HepG2 (cell line): ENCODE data around the gene STK24. TPM values are rescaled to one million over a fixed set of nuclear protein-coding genes. Genes with fewer than 3 reads are reported as not detected.

Source experiments
- ATAC-seq: fragments of 200-7000 bp; cut with Tn5 transposase; 3 replicates; pipeline ENCODE4 v1.9.1; 2020; ENCODE audit warnings: mild to moderate bottlenecking, moderate library complexity
- BruUV-seq: library from RNA; stranded (reverse); fragments of 400-500 nt; replicated peaks from 2 replicates; lab custom pipeline; 2021; lab: Mats Ljungman, UMichigan
- CTCF ChIA-PET: fragments of 300-600 bp; formaldehyde crosslinking; extraction: SDS; loops from one replicate; lab custom pipeline; 2021; ENCODE audit warnings: low total read pairs, inconsistent platforms, low intra/inter-chr PET ratio; lab: Yijun Ruan, JAX
- POLR2A ChIA-PET: fragments of 350-600 bp; sonication (Branson Sonifier 250); formaldehyde crosslinking; loops from one replicate; lab custom pipeline; 2020; ENCODE audit warnings: antibody characterized with exemption, inconsistent platforms; lab: Yijun Ruan, JAX
- DNase-seq: peaks from one replicate; pipeline ENCODE4 v3.0.0-alpha.2; 2015; ENCODE audit warnings: low spot score
- FAIRE-seq: peaks from 3 replicates; lab custom pipeline; 2011; peaks lifted over from hg19 to GRCh38; lab: Jason Lieb, UNC
- H2AFZ ChIP-seq: one replicate; pipeline ENCODE4 v1.6.1; 2011; ENCODE audit warnings: low read length, inconsistent platforms
- H3K27ac ChIP-seq: fragments of 300-600 bp; 3 replicates; pipeline ENCODE4 v1.8.0; 2011; ENCODE audit warnings: mixed run types, mild to moderate bottlenecking, mixed read lengths, low read length, inconsistent platforms; ENCODE audit not compliant: insufficient read depth; ENCODE audit errors: extremely low read length
- H3K27me3 ChIP-seq, 2 experiments: fragments of 200-600 bp in 1 of 2; 2 replicates in 1 of 2; 3 replicates in 1 of 2; pipeline versions ENCODE4 v1.6.0 to v1.8.0; 2011; ENCODE audit warnings: low read length in 2 of 2, mild to moderate bottlenecking in 2 of 2, moderate library complexity in 2 of 2, inconsistent platforms in 1 of 2; ENCODE audit not compliant: insufficient read depth in 2 of 2, control insufficient read depth in 1 of 2
- H3K36me3 ChIP-seq, 2 experiments: fragments of 200-600 bp in 1 of 2; replicated peaks in 1 of 2; 2 replicates in 1 of 2; 3 replicates in 1 of 2; pipeline versions ENCODE4 v1.5.1 to v1.8.0; 2011; ENCODE audit warnings: low read length in 2 of 2, inconsistent platforms in 1 of 2; ENCODE audit not compliant: insufficient read depth in 2 of 2, control insufficient read depth in 1 of 2
- H3K4me1 ChIP-seq: 2 replicates; pipeline ENCODE4 v1.5.1; 2012; ENCODE audit warnings: low read length, inconsistent platforms; ENCODE audit not compliant: insufficient read depth
- H3K4me2 ChIP-seq: 2 replicates; pipeline ENCODE4 v1.6.0; 2011; ENCODE audit warnings: low read depth, low read length, inconsistent platforms
- H3K4me3 ChIP-seq, 3 experiments: fragments of 200-600 bp in 1 of 3; sonication (generic), shearing (Covaris generic) in 1 of 3; replicated peaks in 1 of 3; 2 replicates each; pipeline ENCODE4 v1.5.1; 2011 to 2016; ENCODE audit warnings: low read length in 3 of 3, inconsistent platforms in 2 of 3, low read depth in 2 of 3, mild to moderate bottlenecking in 2 of 3, control low read depth in 1 of 3, mixed read lengths in 1 of 3; ENCODE audit not compliant: insufficient read depth in 1 of 3
- H3K79me2 ChIP-seq: one replicate; pipeline ENCODE4 v1.6.1; 2011; ENCODE audit warnings: low read length, inconsistent platforms; ENCODE audit not compliant: insufficient read depth
- H3K9ac ChIP-seq: 2 replicates; pipeline ENCODE4 v1.6.0; 2011; ENCODE audit warnings: mild to moderate bottlenecking, low read depth, low read length, inconsistent platforms; ENCODE audit not compliant: insufficient read depth
- H3K9me3 ChIP-seq: 2 replicates; pipeline ENCODE4 v1.5.1; 2012; ENCODE audit warnings: mild to moderate bottlenecking, low read length
- H4K20me1 ChIP-seq: 2 replicates; pipeline ENCODE4 v1.6.0; 2011; ENCODE audit warnings: inconsistent platforms, mild to moderate bottlenecking, low read length, moderate library complexity; ENCODE audit not compliant: insufficient read depth
- DPF2 ChIP-seq: sonication (generic); formaldehyde crosslinking; IDR thresholded peaks from 2 replicates; pipeline ENCODE4 v1.4.0; 2020; ENCODE audit warnings: mild to moderate bottlenecking, low read depth, missing genetic modification reagents, borderline replicate concordance
- PCBP1 ChIP-seq: fragments of 200-400 bp; formaldehyde crosslinking; IDR thresholded peaks from 2 replicates; pipeline ENCODE4 v1.6.1; 2017; ENCODE audit warnings: mild to moderate bottlenecking, low read depth, low read length, borderline replicate concordance
- SKIL ChIP-seq: sonication (generic); formaldehyde crosslinking; IDR thresholded peaks from 2 replicates; pipeline ENCODE4 v1.8.0; 2022; ENCODE audit warnings: missing genetic modification reagents, mild to moderate bottlenecking, moderate library complexity, borderline replicate concordance
- SMC3 ChIP-seq: IDR thresholded peaks from 2 replicates; pipeline ENCODE4 v1.6.1; 2011; ENCODE audit warnings: low read length, improper control_type of control experiment
- ZBTB26 ChIP-seq: IDR thresholded peaks from 2 replicates; pipeline ENCODE4 v1.6.1; 2016; ENCODE audit warnings: missing compliant biosample characterization, missing genetic modification reagents, borderline replicate concordance
- ZFP41 ChIP-seq: sonication (generic); formaldehyde crosslinking; IDR thresholded peaks from 2 replicates; pipeline ENCODE4 v1.4.0; 2020; ENCODE audit warnings: mild to moderate bottlenecking, missing genetic modification reagents, borderline replicate concordance
- ZHX1 ChIP-seq: sonication (generic); formaldehyde crosslinking; IDR thresholded peaks from 2 replicates; pipeline ENCODE4 v1.8.1; 2022; ENCODE audit warnings: low read depth, mild to moderate bottlenecking, missing genetic modification reagents
- ZNF18 ChIP-seq: sonication (generic); formaldehyde crosslinking; IDR thresholded peaks from 2 replicates; pipeline ENCODE4 v1.8.0; 2022; ENCODE audit warnings: mild to moderate bottlenecking, missing genetic modification reagents; ENCODE audit not compliant: insufficient replicate concordance
- ZNF275 ChIP-seq: sonication (generic); formaldehyde crosslinking; IDR thresholded peaks from 2 replicates; pipeline ENCODE4 v1.8.0; 2022; ENCODE audit warnings: missing genetic modification reagents, mild to moderate bottlenecking, inconsistent platforms, borderline replicate concordance
- ZNF552 ChIP-seq: sonication (generic); formaldehyde crosslinking; IDR thresholded peaks from 2 replicates; pipeline ENCODE4 v1.9.0; 2022; ENCODE audit warnings: missing genetic modification reagents, mild to moderate bottlenecking, borderline replicate concordance
- ZNF570 ChIP-seq: sonication (generic); formaldehyde crosslinking; IDR thresholded peaks from 2 replicates; pipeline ENCODE4 v1.4.0; 2020; ENCODE audit warnings: mild to moderate bottlenecking, missing genetic modification reagents, borderline replicate concordance
- ZNF660 ChIP-seq: sonication (generic); formaldehyde crosslinking; IDR thresholded peaks from 2 replicates; pipeline ENCODE4 v1.5.1; 2020; ENCODE audit warnings: mild to moderate bottlenecking, low read depth, missing genetic modification reagents, borderline replicate concordance
- ZNF678 ChIP-seq: sonication (generic); formaldehyde crosslinking; IDR thresholded peaks from 2 replicates; pipeline ENCODE4 v1.4.0; 2020; ENCODE audit warnings: mild to moderate bottlenecking, missing genetic modification reagents
- WGBS: methylation state at CpG from one replicate; pipeline ENCODE4 v1.1.6; 2017; ENCODE audit warnings: low lambda C conversion rate; 5-methylcytosine and 5-hydroxymethylcytosine counted together
- in situ Hi-C: cut with HindIII; loops from 2 replicates; pipeline ENCODE4 v1.10.0; 2017; ENCODE audit warnings: low pct_unique_long_range_greater_than_20kb; ENCODE audit not compliant: extremely low pct_ligation_motif_present
- intact Hi-C: fragments of 100-400 bp; cut with micrococcal nuclease; formaldehyde crosslinking; loops from one replicate; pipeline ENCODE4 v1.10.0; 2022; ENCODE audit not compliant: unreplicated experiment
- polyA plus RNA-seq, 8 experiments: library from polyadenylated mRNA; depleted of rRNA in 3 of 8; stranded (reverse) in 7 of 8; unstranded in 1 of 8; fragments of >200 nt; fragmentation: Illumina TruSeq in 4 of 8; extraction: Trizol in 4 of 8; gene quantifications; 2 replicates each; pipeline versions ENCODE4 v1.2.1 to v1.2.3, GENCODE V29; 2011 to 2016; ENCODE audit warnings: low read depth in 4 of 8, missing spikeins in 1 of 8, mixed read lengths in 1 of 8; ENCODE audit not compliant: insufficient read depth in 1 of 8
- total RNA-seq, 5 experiments: library from RNA; depleted of rRNA; stranded (reverse); fragments of >200 nt; fragmentation: Illumina TruSeq; extraction: Trizol; gene quantifications; 2 replicates each; pipeline ENCODE4 v1.2.3, GENCODE V29; 2016; ENCODE audit warnings: low read depth in 1 of 5

Gene STK24
- total and polyA plus RNA-seq, 2 of the 13 experiments (the other 11 are each of a cell fraction or from before 2014, with no cell fraction given), result 51.3 to 73.0 TPM

- CTCF ChIA-PET, result no interaction called here
- no peak for FAIRE-seq
- DNase-seq, result no peak
- Histone ChIP-seq H3K27ac (no peak overlapping the region), H3K79me2 (peaks cover 2% of the 10 kb centered on the region), H4K20me1 (no peaks in the 10 kb centered on the region), H3K4me3 (no peak overlapping the region), H2AFZ (no peak overlapping the region), H3K36me3 (no peaks in the 10 kb centered on the region), H3K9ac (no peak overlapping the region), H3K9me3 (no peaks in the 10 kb centered on the region), H3K4me2 (no peak overlapping the region), H3K27me3 (no peaks in the 10 kb centered on the region), H3K4me1 (peaks cover 57% of the 10 kb centered on the region)
- in situ Hi-C loops, result no loop called here
- POLR2A ChIA-PET, result interaction anchor here (1.0 kb wide), 1 partner anchor 12 kb away, joined by 3 read pairs; no protein-coding TSS in a partner anchor
- 55% methylated on average over 6 of the region's 6 CpGs for WGBS
- BruUV-seq, result no TSS peak
- ATAC-seq, result no peak
- no peak for TF ChIP-seq ZNF678 (CRISPR knock-in tag)
- no peak for TF ChIP-seq ZNF552
- TF ChIP-seq ZNF570 (CRISPR knock-in tag), result no peak
- no peak for TF ChIP-seq ZNF660 (CRISPR knock-in tag)
- no peak for TF ChIP-seq DPF2 (CRISPR knock-in tag)
- TF ChIP-seq PCBP1, result no peak
- no peak for TF ChIP-seq SKIL (CRISPR knock-in tag)
- no peak for TF ChIP-seq SMC3
- no peak for TF ChIP-seq ZNF275
- TF ChIP-seq ZFP41, result no peak
- TF ChIP-seq ZNF18, result no peak
- TF ChIP-seq ZHX1 (CRISPR knock-in tag), result no peak
- no peak for TF ChIP-seq ZBTB26 (CRISPR knock-in tag)
- intact Hi-C loops, result no loop called here
Measured at GRCh38 chr13:98582947-98583346, 6.0 kb upstream of the STK24 start.
